Omental fat pad (tissue), 4 donors: Measurements from ENCODE around the gene CFAP58. TPM values are rescaled to one million over a fixed set of nuclear protein-coding genes. Genes with fewer than 3 reads are reported as not detected.

Experiments
- ATAC-seq: fragments of 150-250 bp; one replicate; pipeline ENCODE4 v1.9.1; 2016; ENCODE audit warnings: mild to moderate bottlenecking, moderate library complexity; ENCODE audit not compliant: low FRiP score
- DNase-seq: peaks from one replicate; pipeline ENCODE4 v3.0.0-alpha.2; 2019; ENCODE audit warnings: low spot score
- CTCF ChIP-seq, 3 donors: fragments of 450-650 bp; IDR thresholded peaks; one replicate each; pipeline ENCODE4 v1.5.1; 2016 to 2017; ENCODE audit warnings: antibody characterized with exemption in 3 of 3, mild to moderate bottlenecking in 3 of 3, moderate library complexity in 2 of 3
- total RNA-seq, 4 donors: library from RNA; depleted of rRNA; stranded (reverse); fragments of >200 nt; gene quantifications; one replicate each; pipeline ENCODE4 v1.1.0, GENCODE V29; 2016

CFAP58 gene
- total RNA-seq, 4 donors from 2014 or later = 0.19 to 0.95 (median 0.33) TPM

- no peak for TF ChIP-seq CTCF (IDR thresholded peaks at IDR 0.05)
- ATAC-seq = no peak
- no peak for DNase-seq
Observed at GRCh38 chr10:104416851-104417250, 63.2 kb downstream of the CFAP58 start.

DNA sequence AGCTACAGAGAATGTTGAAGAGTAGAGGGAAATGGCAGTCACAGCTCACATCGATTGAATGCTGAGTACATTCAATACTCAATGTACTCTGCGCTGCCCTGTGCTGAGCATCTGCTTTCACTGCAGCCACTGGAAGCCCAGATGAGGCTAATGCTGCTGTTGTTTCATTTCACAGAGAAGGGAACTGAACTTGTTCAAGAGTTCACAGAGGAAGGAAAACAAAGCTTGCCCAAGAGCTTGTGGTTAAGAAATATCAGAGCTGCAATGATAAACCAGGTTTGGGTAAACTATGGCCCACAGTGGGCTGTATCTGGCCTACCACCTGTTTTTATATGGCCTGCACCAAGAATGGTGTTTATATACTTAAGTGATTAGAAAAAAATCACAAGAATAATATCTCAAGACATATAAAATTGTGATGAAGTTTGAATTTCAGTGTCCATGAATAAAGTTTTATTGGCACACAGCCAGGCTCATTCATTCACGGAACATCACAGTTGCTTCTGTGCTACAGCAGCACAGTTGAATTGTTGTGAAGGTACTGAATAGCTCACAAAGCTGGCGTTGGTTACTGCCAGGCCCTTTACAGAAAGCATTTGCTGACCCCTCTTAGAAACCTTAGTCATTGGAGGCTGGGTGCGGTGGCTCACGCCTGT is 64.1 kb downstream of the CFAP58 start:
- DNase-seq = no peak
- TF ChIP-seq CTCF (IDR thresholded peaks at IDR 0.05) = no peak
- ATAC-seq = no peak

- no peak for ATAC-seq
- no peak for DNase-seq
- TF ChIP-seq CTCF (IDR thresholded peaks at IDR 0.05) = no peak
Observed at GRCh38 chr10:104424719-104425118, 71.1 kb downstream of the CFAP58 start.

- DNase-seq (no peak), ATAC-seq (peak; percentile 68)
- TF ChIP-seq CTCF (IDR thresholded peaks at IDR 0.05) = no peak
Observed at GRCh38 chr10:104427989-104428388, 74.4 kb downstream of the CFAP58 start.

DNA sequence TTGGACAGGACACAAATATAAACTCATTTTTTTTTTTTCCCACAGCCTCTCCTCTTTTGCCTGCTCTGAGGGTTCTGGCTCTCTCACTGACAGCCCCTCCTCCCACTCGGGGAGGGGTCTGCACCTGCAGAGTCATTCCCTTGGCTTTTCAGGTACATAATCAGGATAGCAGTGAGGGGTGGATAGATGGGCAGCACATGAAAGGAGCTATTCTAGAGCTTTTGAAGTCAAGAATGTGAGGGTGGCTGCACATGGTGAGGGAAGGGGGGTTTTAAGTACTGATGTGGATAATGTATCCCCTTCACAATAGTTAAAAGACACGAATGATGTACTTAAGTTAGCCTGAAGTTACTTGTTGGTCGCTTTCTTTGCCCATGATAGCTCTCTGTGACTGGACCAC is 76.2 kb downstream of the CFAP58 start:
- DNase-seq (no peak), ATAC-seq (no peak)
- no peak for TF ChIP-seq CTCF (IDR thresholded peaks at IDR 0.05)

- ATAC-seq (no peak), DNase-seq (no peak)
- TF ChIP-seq CTCF (IDR thresholded peaks at IDR 0.05) = no peak
Observed at GRCh38 chr10:104430360-104430759, 76.7 kb downstream of the CFAP58 start.

DNA sequence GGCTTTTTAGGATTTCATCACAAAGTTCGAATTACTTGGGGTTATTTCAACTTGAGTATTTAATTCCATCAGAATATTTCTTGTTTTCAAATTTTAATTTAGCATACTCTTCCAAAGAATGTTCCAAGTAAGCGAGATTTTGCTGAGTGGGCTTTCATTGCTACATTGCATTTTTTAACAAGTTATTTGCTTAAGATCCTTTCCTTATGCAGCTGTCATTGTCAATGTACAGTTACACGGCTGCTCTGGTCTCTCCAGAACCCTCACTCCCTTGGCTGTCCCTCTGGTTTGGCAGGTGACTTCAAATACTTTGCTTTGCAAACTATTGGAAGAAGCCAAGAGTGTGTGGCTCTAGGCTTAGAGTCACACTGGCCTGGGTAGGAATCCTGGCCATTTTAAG is 80.0 kb downstream of the CFAP58 start:
- no peak for ATAC-seq
- no peak for TF ChIP-seq CTCF (IDR thresholded peaks at IDR 0.05)
- no peak for DNase-seq
